Mesenchymal stem cell (in vitro differentiated cells and primary cell): ENCODE results near the gene ARHGAP23.
"Not testable (repeated sequence)": the region's sequence is repeated elsewhere in the genome, so short reads cannot be mapped to it uniquely, and the experiment has no call there.

Source experiments
- DNase-seq: peaks from one replicate; pipeline ENCODE4 v3.0.0-alpha.2; 2013
- H2AFZ ChIP-seq: one replicate; pipeline ENCODE4 v1.6.1; 2013; ENCODE audit warnings: low read depth, mild to moderate bottlenecking, control low read depth, inconsistent platforms, low read length, moderate library complexity
- H2AK5ac ChIP-seq: 2 replicates; pipeline ENCODE4 v1.6.1; 2013; ENCODE audit warnings: low read length, moderate library complexity, mild to moderate bottlenecking, inconsistent platforms; ENCODE audit not compliant: severe bottlenecking
- H2BK120ac ChIP-seq: one replicate; pipeline ENCODE4 v1.6.1; 2013; ENCODE audit warnings: low read depth, mild to moderate bottlenecking, inconsistent platforms, low read length, moderate library complexity
- H2BK12ac ChIP-seq, 2 experiments: one replicate each; pipeline ENCODE4 v1.6.1; 2013; ENCODE audit warnings: inconsistent platforms in 2 of 2, low read length in 2 of 2, mild to moderate bottlenecking in 2 of 2, moderate library complexity in 2 of 2, control low read depth in 1 of 2
- H2BK15ac ChIP-seq: one replicate; pipeline ENCODE4 v1.6.1; 2013; ENCODE audit warnings: mild to moderate bottlenecking, low read depth, inconsistent platforms; ENCODE audit not compliant: poor library complexity, severe bottlenecking
- H2BK5ac ChIP-seq: 2 replicates; pipeline ENCODE4 v1.6.1; 2013; ENCODE audit warnings: low read depth, mild to moderate bottlenecking, low read length, control low read depth, inconsistent platforms; ENCODE audit not compliant: poor library complexity, severe bottlenecking
- H3K14ac ChIP-seq, 2 experiments: one replicate each; pipeline ENCODE4 v1.6.1; 2013; ENCODE audit warnings: inconsistent platforms in 2 of 2, low read length in 2 of 2, control low read depth in 1 of 2, mild to moderate bottlenecking in 1 of 2, moderate library complexity in 1 of 2
- H3K18ac ChIP-seq, 2 experiments: one replicate each; pipeline ENCODE4 v1.6.1; 2013; ENCODE audit warnings: inconsistent platforms in 2 of 2, low read length in 2 of 2, control low read depth in 1 of 2, low read depth in 1 of 2, mild to moderate bottlenecking in 1 of 2
- H3K23ac ChIP-seq, 2 experiments: one replicate each; pipeline ENCODE4 v1.6.1; 2013; ENCODE audit warnings: inconsistent platforms in 2 of 2, low read length in 2 of 2, mild to moderate bottlenecking in 2 of 2, moderate library complexity in 2 of 2, control low read depth in 1 of 2
- H3K27ac ChIP-seq: 2 replicates; pipeline ENCODE4 v1.5.1; 2013; ENCODE audit warnings: mild to moderate bottlenecking, moderate library complexity, low read length, control low read depth, inconsistent platforms; ENCODE audit not compliant: poor library complexity, severe bottlenecking
- H3K27me3 ChIP-seq, 2 experiments: 2 replicates each; pipeline versions ENCODE4 v1.6.1 to v1.7.0; 2013; ENCODE audit warnings: low read length in 2 of 2, mild to moderate bottlenecking in 2 of 2, moderate library complexity in 2 of 2, control low read depth in 1 of 2, inconsistent platforms in 1 of 2; ENCODE audit not compliant: control insufficient read depth in 1 of 2, insufficient read depth in 1 of 2
- H3K36me3 ChIP-seq, 2 experiments: 2 replicates each; pipeline versions ENCODE4 v1.6.1 to v1.7.0; 2013; ENCODE audit warnings: low read length in 2 of 2, control low read depth in 1 of 2, inconsistent platforms in 1 of 2, low read depth in 1 of 2, mild to moderate bottlenecking in 1 of 2; ENCODE audit not compliant: insufficient read depth in 2 of 2, control insufficient read depth in 1 of 2
- H3K4ac ChIP-seq, 2 experiments: one replicate each; pipeline ENCODE4 v1.6.1; 2013; ENCODE audit warnings: inconsistent platforms in 2 of 2, low read length in 2 of 2, mild to moderate bottlenecking in 2 of 2, moderate library complexity in 2 of 2, control low read depth in 1 of 2, low read depth in 1 of 2
- H3K4me1 ChIP-seq: 2 replicates; pipeline ENCODE4 v1.6.1; 2013; ENCODE audit warnings: low read depth, low read length, control low read depth; ENCODE audit not compliant: control insufficient read depth, insufficient read depth
- H3K4me2 ChIP-seq: 2 replicates; pipeline ENCODE4 v1.6.1; 2013; ENCODE audit warnings: low read length, mild to moderate bottlenecking, inconsistent platforms; ENCODE audit not compliant: poor library complexity, severe bottlenecking
- H3K4me3 ChIP-seq, 2 experiments: 2 replicates each; pipeline versions ENCODE4 v1.5.1 to v1.7.0; 2013; ENCODE audit warnings: low read length in 2 of 2, mild to moderate bottlenecking in 2 of 2, control low read depth in 1 of 2, low read depth in 1 of 2; ENCODE audit not compliant: insufficient read depth in 1 of 2
- H3K79me1 ChIP-seq: replicated peaks from 2 replicates; pipeline ENCODE4 v1.6.1; 2013; ENCODE audit warnings: mild to moderate bottlenecking, control low read depth, low read length, inconsistent platforms; ENCODE audit not compliant: poor library complexity, severe bottlenecking
- H3K9ac ChIP-seq: 2 replicates; pipeline ENCODE4 v1.7.0; 2013; ENCODE audit warnings: mild to moderate bottlenecking, low read length, moderate library complexity
- H3K9me3 ChIP-seq: 2 replicates; pipeline ENCODE4 v1.7.0; 2013; ENCODE audit warnings: mild to moderate bottlenecking, low read length; ENCODE audit not compliant: control insufficient read depth
- H4K8ac ChIP-seq: one replicate; pipeline ENCODE4 v1.6.1; 2013; ENCODE audit warnings: inconsistent platforms, mild to moderate bottlenecking, low read length, moderate library complexity
- H4K91ac ChIP-seq: one replicate; pipeline ENCODE4 v1.6.1; 2013; ENCODE audit warnings: mild to moderate bottlenecking, low read length, inconsistent platforms
- WGBS: methylation state at CpG from one replicate; pipeline ENCODE4 v1.1.7; 2013; ENCODE audit warnings: mixed read lengths; 5-methylcytosine and 5-hydroxymethylcytosine counted together

The ARHGAP23 gene

DNA sequence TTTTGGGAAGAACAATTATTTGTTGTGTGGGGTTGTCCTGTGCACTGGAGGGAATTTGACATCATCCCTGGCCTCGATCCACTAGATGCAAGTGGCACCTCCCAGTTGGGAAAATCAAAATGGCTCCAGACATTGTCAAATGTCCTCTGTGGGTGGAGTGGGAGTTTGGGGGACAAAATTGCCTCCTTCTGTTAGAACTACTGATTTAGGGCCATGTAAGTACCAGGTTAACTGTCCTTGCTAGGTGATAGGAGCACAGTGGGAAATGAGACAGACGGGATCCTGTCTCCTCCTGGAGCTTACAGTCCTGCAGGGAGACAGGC, 56.8 kb downstream of the ARHGAP23 start:
- Histone ChIP-seq H3K4me1 (peaks cover 31% of the 10 kb centered on the region), H2BK15ac (no peak overlapping the region), H2BK5ac (no peak overlapping the region), H3K9me3 (no peaks in the 10 kb centered on the region), H2BK120ac (no peak overlapping the region), H3K36me3 (peaks cover 43 to 50% of the 10 kb centered on the region in 2 experiments), H3K27ac (peak overlapping the region; percentile 46), H3K27me3 (no peaks in the 10 kb centered on the region), H3K23ac (no peak overlapping the region), H3K18ac (no peak overlapping the region), H2AFZ (no peak overlapping the region), H3K9ac (peak overlapping the region; percentile 41), H3K4me2 (no peak overlapping the region), H3K4me3 (no peak overlapping the region), H4K8ac (no peak overlapping the region), H3K79me1 (peaks cover 4% of the 10 kb centered on the region), H2AK5ac (peak overlapping the region; percentile 13), H4K91ac (no peak overlapping the region), H3K4ac (no peak overlapping the region), H3K14ac (no peak overlapping the region), H2BK12ac (no peak overlapping the region)
- 72% methylated on average over 2 of the region's 2 CpGs for WGBS
- no peak for DNase-seq

- WGBS, result 94% methylated on average over 10 of the region's 13 CpGs
- DNase-seq, H4K91ac ChIP-seq, H2AK5ac ChIP-seq, H2AFZ ChIP-seq, H3K9me3 ChIP-seq, H3K9ac ChIP-seq, H3K79me1 ChIP-seq, H3K4ac ChIP-seq, H3K4me3 ChIP-seq, H3K27ac ChIP-seq, H4K8ac ChIP-seq, H2BK120ac ChIP-seq, H3K4me2 ChIP-seq, H3K27me3 ChIP-seq, H2BK12ac ChIP-seq, H2BK15ac ChIP-seq, H3K18ac ChIP-seq, H3K14ac ChIP-seq, H2BK5ac ChIP-seq: not testable (repeated sequence)
- peak overlapping the region in 1 of 2 experiments; percentile 83 for H3K23ac ChIP-seq
- H3K4me1 ChIP-seq, result peaks cover 31% of the 10 kb centered on the region
- H3K36me3 ChIP-seq, result peaks cover 46 to 56% of the 10 kb centered on the region in 2 experiments
Measured at GRCh38 chr17:38485681-38486298, 57.5 kb downstream of the ARHGAP23 start.

DNA sequence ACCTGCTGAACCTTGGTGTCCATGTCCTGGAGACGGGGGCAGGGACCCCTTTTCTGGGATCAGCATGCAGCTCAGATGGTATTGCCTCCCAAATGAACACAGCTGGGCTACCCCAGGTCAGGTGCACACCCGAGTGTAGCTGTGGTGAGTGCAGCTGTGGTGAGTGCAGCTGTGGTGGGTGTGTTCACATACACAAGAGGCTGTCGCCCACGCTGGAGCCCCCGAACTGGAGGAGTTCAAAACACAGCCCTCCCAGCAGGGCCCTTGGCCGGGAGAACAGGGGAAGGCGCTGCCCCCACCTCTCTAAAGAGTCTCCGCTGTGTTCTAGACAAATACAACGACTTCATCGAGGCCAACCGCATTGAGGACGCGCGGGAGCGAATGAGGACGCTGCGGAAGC, 61.5 kb downstream of the ARHGAP23 start:
- DNase-seq, H3K14ac ChIP-seq: not testable (repeated sequence)

DNA sequence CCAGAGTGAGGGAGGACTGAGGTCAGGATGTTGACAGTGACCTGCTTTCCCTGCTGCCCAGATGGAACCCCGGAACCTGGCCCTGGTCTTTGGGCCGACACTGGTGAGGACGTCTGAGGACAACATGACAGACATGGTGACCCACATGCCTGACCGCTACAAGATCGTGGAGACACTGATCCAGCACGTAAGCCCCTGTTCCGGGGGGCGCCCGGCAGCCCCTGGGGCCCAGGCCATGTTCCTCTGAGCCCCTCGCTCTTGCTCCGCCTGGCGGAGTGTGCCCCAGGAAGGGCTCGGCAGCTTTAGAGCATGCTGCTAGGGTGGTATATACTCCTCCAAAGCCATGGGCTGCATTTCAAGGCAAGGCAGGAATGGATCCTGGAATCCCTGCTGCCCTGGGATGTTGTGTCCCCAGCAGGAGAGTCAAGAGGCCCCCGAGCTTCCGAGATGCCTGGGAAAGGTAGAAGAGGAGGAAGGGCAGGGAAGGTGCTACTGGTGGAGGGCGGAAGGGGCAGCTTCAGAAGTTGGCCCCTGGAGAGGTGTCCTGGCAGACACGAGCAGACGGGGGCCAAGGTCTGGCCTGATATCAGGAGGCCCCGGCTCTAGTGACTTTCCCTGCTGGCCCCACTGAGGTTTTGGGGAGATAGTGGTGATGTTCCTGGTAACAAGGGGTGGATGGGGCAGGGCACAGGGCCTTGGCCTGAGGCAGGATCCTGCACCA, 63.2 kb downstream of the ARHGAP23 start:
- not testable (repeated sequence) for DNase-seq, H2BK15ac ChIP-seq, H4K8ac ChIP-seq, H4K91ac ChIP-seq, H3K18ac ChIP-seq, H3K4me1 ChIP-seq, H2BK12ac ChIP-seq, H3K4ac ChIP-seq, H3K4me3 ChIP-seq, H3K27me3 ChIP-seq, H3K4me2 ChIP-seq, H3K27ac ChIP-seq, H2AK5ac ChIP-seq, H2AFZ ChIP-seq, H2BK120ac ChIP-seq, H3K23ac ChIP-seq, H3K9ac ChIP-seq, H3K14ac ChIP-seq, H2BK5ac ChIP-seq, H3K9me3 ChIP-seq
- H3K36me3 ChIP-seq, result peaks cover 61 to 72% of the 10 kb centered on the region in 2 experiments
- WGBS, result 94% methylated on average over 19 of the region's 19 CpGs
- peaks cover 19% of the 10 kb centered on the region for H3K79me1 ChIP-seq

More for the DNA sequence above, 61.5 kb downstream of the ARHGAP23 start:
- not testable (repeated sequence) for H3K27ac ChIP-seq, H2BK15ac ChIP-seq, H4K91ac ChIP-seq, H2AK5ac ChIP-seq, H3K18ac ChIP-seq, H2AFZ ChIP-seq, H3K9me3 ChIP-seq, H3K27me3 ChIP-seq, H3K4me3 ChIP-seq, H2BK12ac ChIP-seq, H4K8ac ChIP-seq, H3K23ac ChIP-seq, H2BK5ac ChIP-seq, H3K9ac ChIP-seq, H2BK120ac ChIP-seq, H3K4me2 ChIP-seq, H3K4ac ChIP-seq
- Histone ChIP-seq H3K36me3 (peaks cover 58 to 70% of the 10 kb centered on the region in 2 experiments), H3K79me1 (peaks cover 14% of the 10 kb centered on the region), H3K4me1 (peaks cover 14% of the 10 kb centered on the region)
- WGBS, result 96% methylated on average over 17 of the region's 17 CpGs
